ENCODE results near the gene F10. TPM values are rescaled to one million over a fixed set of nuclear protein-coding genes. Genes with fewer than 3 reads are reported as not detected.

The F10 gene
- total RNA-seq, 1 experiment from 2014 or later, result not detected

- TF ChIP-seq CTCF (conservative IDR thresholded peaks at IDR 0.05; ENCODE audit: low read depth, low read length), result no peak
- TF ChIP-seq EZH2phosphoT487 (IDR thresholded peaks at IDR 0.05; ENCODE audit: borderline replicate concordance, low read length), result no peak
- TF ChIP-seq EZH2 (IDR thresholded peaks at IDR 0.05; ENCODE audit: low read length, unreplicated experiment), result no peak
- no peak for ATAC-seq
- H3K27me3 ChIP-seq (ENCODE audit: low read length), result no peaks in the 10 kb centered on the region
- H3K9ac ChIP-seq (ENCODE audit: low read length), result no peak overlapping the region
- H4K20me1 ChIP-seq (ENCODE audit: low read length), result no peaks in the 10 kb centered on the region
- no peaks in the 10 kb centered on the region for H3F3A ChIP-seq (ENCODE audit: low read length, unreplicated experiment)
- H3K4me1 ChIP-seq (ENCODE audit: insufficient read depth, low read length), result no peaks in the 10 kb centered on the region
- no peak for DNase-seq
- intact Hi-C loops (cut with micrococcal nuclease), result no loop called here
- H3K4me3 ChIP-seq (ENCODE audit: low read length), result no peak overlapping the region
- H3K79me2 ChIP-seq (ENCODE audit: low read length), result no peaks in the 10 kb centered on the region
- ChIA-PET CTCF (no interaction called here), POLR2A (ENCODE audit: unreplicated experiment) (no interaction called here)
- H2AFZ ChIP-seq (ENCODE audit: low read length), result no peak overlapping the region
- no peak overlapping the region for H3K4me2 ChIP-seq (ENCODE audit: low read length)
- H3K36me3 ChIP-seq (ENCODE audit: low read depth, low read length), result no peaks in the 10 kb centered on the region
- H3K9me2 ChIP-seq (replicated peaks; ENCODE audit: low read length), result no peaks in the 10 kb centered on the region
- H3K9me3 ChIP-seq (ENCODE audit: low read length), result no peaks in the 10 kb centered on the region
- H3K27ac ChIP-seq (ENCODE audit: low read length), result no peak overlapping the region
- no TSS peak for BruUV-seq (replicated peaks)
Measured at GRCh38 chr13:113096745-113097305, 25.8 kb upstream of the F10 start.

GRCh38 chr13:113097651-113098050 is 24.9 kb upstream of the F10 start:
- H3K4me3 ChIP-seq (ENCODE audit: low read length), result no peak overlapping the region
- TF ChIP-seq CTCF (conservative IDR thresholded peaks at IDR 0.05; ENCODE audit: low read depth, low read length) (no peak), EZH2 (IDR thresholded peaks at IDR 0.05; ENCODE audit: low read length, unreplicated experiment) (no peak), EZH2phosphoT487 (IDR thresholded peaks at IDR 0.05; ENCODE audit: borderline replicate concordance, low read length) (no peak)
- no peaks in the 10 kb centered on the region for H3K27me3 ChIP-seq (ENCODE audit: low read length)
- H3K9ac ChIP-seq (ENCODE audit: low read length), result no peak overlapping the region
- H3K4me1 ChIP-seq (ENCODE audit: insufficient read depth, low read length), result no peaks in the 10 kb centered on the region
- no TSS peak for BruUV-seq (replicated peaks)
- H2AFZ ChIP-seq (ENCODE audit: low read length), result no peak overlapping the region
- no peaks in the 10 kb centered on the region for H3K9me3 ChIP-seq (ENCODE audit: low read length)
- CTCF ChIA-PET, result no interaction called here
- no peaks in the 10 kb centered on the region for H3K36me3 ChIP-seq (ENCODE audit: low read depth, low read length)
- intact Hi-C loops (cut with micrococcal nuclease), result no loop called here
- H3K9me2 ChIP-seq (replicated peaks; ENCODE audit: low read length), result no peaks in the 10 kb centered on the region
- no peaks in the 10 kb centered on the region for H3K79me2 ChIP-seq (ENCODE audit: low read length)
- DNase-seq, result no peak
- H3F3A ChIP-seq (ENCODE audit: low read length, unreplicated experiment), result no peaks in the 10 kb centered on the region
- ATAC-seq, result no peak
- POLR2A ChIA-PET (ENCODE audit: unreplicated experiment), result no interaction called here
- H4K20me1 ChIP-seq (ENCODE audit: low read length), result no peaks in the 10 kb centered on the region
- no peak overlapping the region for H3K4me2 ChIP-seq (ENCODE audit: low read length)
- H3K27ac ChIP-seq (ENCODE audit: low read length), result no peak overlapping the region

- Histone ChIP-seq H3K9me2 (replicated peaks; ENCODE audit: low read length) (no peaks in the 10 kb centered on the region), H3K4me2 (ENCODE audit: low read length) (no peak overlapping the region), H3K9ac (ENCODE audit: low read length) (no peak overlapping the region), H2AFZ (ENCODE audit: low read length) (no peak overlapping the region), H3K27me3 (ENCODE audit: low read length) (no peaks in the 10 kb centered on the region), H3F3A (ENCODE audit: low read length, unreplicated experiment) (no peaks in the 10 kb centered on the region), H3K9me3 (ENCODE audit: low read length) (no peaks in the 10 kb centered on the region), H3K79me2 (ENCODE audit: low read length) (no peaks in the 10 kb centered on the region), H3K27ac (ENCODE audit: low read length) (no peak overlapping the region), H3K4me1 (ENCODE audit: insufficient read depth, low read length) (no peaks in the 10 kb centered on the region), H3K4me3 (ENCODE audit: low read length) (no peak overlapping the region), H3K36me3 (ENCODE audit: low read depth, low read length) (no peaks in the 10 kb centered on the region), H4K20me1 (ENCODE audit: low read length) (no peaks in the 10 kb centered on the region)
- ChIA-PET CTCF (no interaction called here), POLR2A (ENCODE audit: unreplicated experiment) (no interaction called here)
- intact Hi-C loops (cut with micrococcal nuclease), result no loop called here
- no TSS peak for BruUV-seq (replicated peaks)
- DNase-seq (no peak), ATAC-seq (no peak)
- no peak for TF ChIP-seq CTCF (conservative IDR thresholded peaks at IDR 0.05; ENCODE audit: low read depth, low read length)
- no peak for TF ChIP-seq EZH2 (IDR thresholded peaks at IDR 0.05; ENCODE audit: low read length, unreplicated experiment)
- TF ChIP-seq EZH2phosphoT487 (IDR thresholded peaks at IDR 0.05; ENCODE audit: borderline replicate concordance, low read length), result no peak
Measured at GRCh38 chr13:113098162-113098732, 24.4 kb upstream of the F10 start.

Data from PC-3 (cell line).